Femur (tissue), 1 donor: Measurements from ENCODE around the gene TMOD4.
A peak's percentile ranks its signal among the peaks of the same experiment; 100 is the strongest.

ENCODE experiments used
- DNase-seq: peaks from one replicate; pipeline ENCODE4 v3.0.0-alpha.2; 2017

TMOD4 gene

GRCh38 chr1:151142411-151143056, 33.2 kb downstream of the TMOD4 start:
- peak; percentile 62 for DNase-seq

- no peak for DNase-seq
Measured at GRCh38 chr1:151137789-151138188, 38.0 kb downstream of the TMOD4 start.

GRCh38 chr1:151135433-151136385, 40.1 kb downstream of the TMOD4 start:
- DNase-seq = no peak

GRCh38 chr1:151134991-151135390, 40.8 kb downstream of the TMOD4 start:
- DNase-seq = no peak

- no peak for DNase-seq
Measured at GRCh38 chr1:151134396-151134795, 41.4 kb downstream of the TMOD4 start.

- peak; percentile 57 for DNase-seq
Measured at GRCh38 chr1:151133018-151133806, 42.6 kb downstream of the TMOD4 start.

- no peak for DNase-seq
Measured at GRCh38 chr1:151132335-151133017, 43.3 kb downstream of the TMOD4 start.

- peak; percentile 62 for DNase-seq
Measured at GRCh38 chr1:151131701-151132334, 44.0 kb downstream of the TMOD4 start.

- peak; percentile 94 for DNase-seq
Measured at GRCh38 chr1:151130987-151131586, 44.7 kb downstream of the TMOD4 start.

GRCh38 chr1:151128800-151129199, 47.0 kb downstream of the TMOD4 start:
- DNase-seq = no peak

- DNase-seq = no peak
Measured at GRCh38 chr1:151124763-151125403, 50.9 kb downstream of the TMOD4 start.
